Hematopoietic multipotent progenitor cell treated with erythropoietin and hydrocortisone succinate and interleukin-3 and kit ligand, for 4 days (in vitro differentiated cells): ENCODE data around the gene CNOT2.

ENCODE experiments used
- DNase-seq: peaks from one replicate; pipeline ENCODE4 v3.0.0-alpha.2; 2015

Gene CNOT2

DNA sequence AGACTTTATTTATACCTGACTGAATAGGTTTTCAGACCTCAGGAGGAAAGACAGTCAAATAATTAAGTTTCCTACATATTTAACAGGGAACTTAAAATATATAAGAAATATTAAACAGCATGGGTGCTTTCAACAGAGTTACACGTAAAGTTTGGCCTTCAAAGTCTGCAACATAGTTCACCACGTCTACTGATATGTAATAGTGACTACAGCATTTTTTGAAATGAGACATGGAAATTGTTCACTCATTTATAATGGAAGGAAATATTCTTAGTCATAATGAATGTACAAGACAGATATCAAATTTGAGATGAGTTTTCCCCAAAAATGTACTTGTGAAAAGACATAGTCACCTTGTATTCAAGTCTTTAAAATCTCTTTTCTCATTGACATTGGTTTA, 66.1 kb downstream of the CNOT2 start:
- no peak for DNase-seq

DNA sequence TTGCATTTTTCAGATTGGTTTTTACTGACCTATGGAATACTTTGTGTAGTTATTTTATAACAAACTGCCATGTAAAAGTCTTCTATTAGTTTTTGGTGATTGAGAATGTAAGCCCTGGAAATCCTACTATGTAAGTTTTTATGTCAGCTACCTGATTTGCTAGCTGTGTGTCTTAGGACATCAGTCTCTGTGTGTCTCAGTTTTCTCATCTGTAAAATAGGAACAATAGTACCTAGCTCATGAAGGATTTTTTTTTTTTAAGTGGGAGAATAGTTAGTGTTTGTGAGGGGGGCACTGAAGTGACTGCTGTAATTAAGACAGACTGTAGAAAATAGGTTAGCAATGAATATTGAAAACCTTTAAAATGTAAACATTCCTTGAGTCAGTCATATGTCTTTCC, 70.9 kb downstream of the CNOT2 start:
- no peak for DNase-seq

DNA sequence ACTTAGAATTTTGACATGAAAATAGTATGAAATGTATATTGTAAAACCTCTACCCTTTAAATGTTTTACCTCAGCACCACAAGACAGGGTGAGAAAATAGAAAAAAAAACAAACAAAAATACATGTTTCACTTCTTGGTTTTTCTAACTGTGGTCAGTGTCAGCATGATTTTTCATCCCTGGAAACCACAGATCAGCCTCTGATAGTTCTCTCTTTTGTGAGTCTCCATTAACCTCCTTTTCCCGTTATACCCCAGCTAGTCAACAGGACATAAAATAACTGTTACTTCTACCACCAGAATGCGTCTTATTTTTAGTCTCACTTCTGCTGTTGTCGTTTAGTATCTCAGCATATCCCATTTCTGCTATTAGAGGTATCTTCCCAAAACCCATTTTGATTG, 74.5 kb downstream of the CNOT2 start:
- DNase-seq, result peak; percentile 71

DNA sequence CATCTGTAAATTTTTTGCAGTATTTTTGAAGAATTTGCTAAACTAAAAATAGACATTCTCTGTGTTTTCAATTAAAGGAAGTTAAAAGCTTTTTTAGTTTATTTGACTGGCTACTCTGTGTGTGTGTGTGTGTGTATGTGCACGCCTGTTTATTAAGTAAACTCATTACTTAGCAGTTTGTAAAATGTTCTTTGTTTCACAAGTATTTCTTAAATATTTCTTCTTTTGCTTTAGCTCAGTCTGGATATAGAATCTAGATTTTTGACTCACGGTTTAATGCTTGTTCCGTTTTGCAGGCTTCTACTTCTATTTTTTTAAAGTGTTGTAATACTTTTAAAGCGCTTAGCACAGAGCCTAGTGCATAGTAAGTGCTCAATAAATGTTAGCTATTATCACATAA, 76.4 kb downstream of the CNOT2 start:
- peak; percentile 7 for DNase-seq

DNA sequence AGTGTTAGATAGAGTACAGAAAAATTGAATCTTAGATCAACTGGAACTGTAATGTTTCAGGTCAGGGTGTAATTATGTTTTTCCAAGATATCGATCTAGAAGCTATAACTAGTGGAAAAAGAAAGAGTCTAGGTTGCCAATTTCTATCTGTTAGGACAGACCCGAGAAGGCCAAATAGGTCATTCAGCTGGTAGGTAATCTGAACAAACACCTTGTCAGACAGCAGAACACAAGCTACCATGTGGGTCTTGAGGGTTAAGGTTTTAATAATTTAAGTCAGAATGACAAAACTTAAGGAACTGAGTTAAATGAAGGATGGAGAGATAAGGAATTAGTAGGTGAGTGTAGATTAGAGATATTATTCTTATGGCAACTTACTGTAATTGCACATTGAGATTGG, 78.0 kb downstream of the CNOT2 start:
- peak; percentile 32 for DNase-seq

DNA sequence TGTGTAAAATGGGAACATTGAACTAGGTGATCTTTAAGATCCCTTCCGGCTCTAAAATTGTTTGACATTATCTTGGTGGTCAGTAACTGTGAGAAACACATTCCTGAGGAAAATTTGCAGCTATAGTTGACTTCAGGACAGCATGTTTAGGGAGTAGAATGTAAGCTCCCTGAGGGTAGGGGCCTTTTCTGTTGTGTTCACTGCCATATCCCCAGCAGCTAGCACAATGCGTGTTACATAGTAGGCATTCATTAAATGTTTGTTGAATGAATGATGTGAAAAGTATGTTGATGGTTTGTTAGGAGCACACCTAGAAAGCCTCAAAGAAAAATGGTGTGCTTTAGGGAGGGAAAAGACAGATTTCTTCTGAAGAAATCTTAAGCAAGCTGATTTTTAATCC, 84.3 kb downstream of the CNOT2 start:
- DNase-seq, result no peak

DNA sequence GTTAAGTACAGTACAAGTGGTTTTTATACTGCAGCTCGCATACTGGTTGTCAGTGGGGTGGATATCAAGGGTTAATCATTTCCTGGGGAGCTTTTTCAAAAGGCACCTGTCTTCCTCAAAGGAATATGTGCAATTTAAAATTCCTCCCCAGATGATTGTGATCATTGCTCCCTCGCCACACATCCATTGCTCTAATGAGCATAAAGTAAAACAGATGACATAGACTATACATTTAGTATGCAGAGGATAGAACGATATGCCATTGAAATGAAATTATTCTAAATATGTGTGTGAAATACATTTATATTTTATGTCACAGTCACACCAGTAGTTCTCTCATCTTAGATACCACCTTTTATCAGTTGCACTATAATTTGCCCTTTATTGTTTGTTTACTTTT, 86.5 kb downstream of the CNOT2 start:
- no peak for DNase-seq

DNA sequence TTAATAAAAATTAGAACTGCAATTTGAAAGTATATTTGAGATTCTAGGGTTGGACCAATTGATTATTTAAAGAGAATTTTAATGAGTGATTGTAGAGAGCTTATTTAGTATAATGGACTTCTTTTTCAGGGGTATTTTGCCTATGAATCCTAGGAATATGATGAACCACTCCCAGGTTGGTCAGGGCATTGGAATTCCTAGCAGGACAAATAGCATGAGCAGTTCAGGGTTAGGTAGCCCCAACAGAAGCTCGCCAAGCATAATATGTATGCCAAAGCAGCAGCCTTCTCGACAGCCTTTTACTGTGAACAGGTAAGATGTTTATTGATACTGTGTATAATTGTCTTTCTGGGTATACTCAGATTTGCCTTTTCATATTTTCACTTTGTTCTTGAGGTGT, 86.9 kb downstream of the CNOT2 start:
- DNase-seq, result no peak

DNA sequence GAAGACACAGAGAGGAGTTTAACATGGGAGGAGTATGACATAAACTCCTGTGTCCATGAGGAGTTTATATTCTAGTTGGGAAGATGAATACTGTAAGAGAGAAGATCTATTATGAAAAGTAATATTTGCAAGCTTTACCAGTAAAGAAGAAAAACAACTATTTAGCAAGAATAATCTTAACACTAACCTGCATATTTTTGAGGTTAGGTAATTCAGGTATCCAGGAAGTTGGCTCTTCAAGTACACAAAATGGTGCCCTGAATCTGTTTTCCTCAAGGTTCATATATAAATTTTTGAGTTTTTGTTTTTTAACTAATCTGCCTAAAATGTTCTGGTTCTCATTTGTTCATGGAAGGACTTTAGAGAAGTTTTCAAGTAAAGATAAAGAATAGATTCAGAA, 89.0 kb downstream of the CNOT2 start:
- no peak for DNase-seq

DNA sequence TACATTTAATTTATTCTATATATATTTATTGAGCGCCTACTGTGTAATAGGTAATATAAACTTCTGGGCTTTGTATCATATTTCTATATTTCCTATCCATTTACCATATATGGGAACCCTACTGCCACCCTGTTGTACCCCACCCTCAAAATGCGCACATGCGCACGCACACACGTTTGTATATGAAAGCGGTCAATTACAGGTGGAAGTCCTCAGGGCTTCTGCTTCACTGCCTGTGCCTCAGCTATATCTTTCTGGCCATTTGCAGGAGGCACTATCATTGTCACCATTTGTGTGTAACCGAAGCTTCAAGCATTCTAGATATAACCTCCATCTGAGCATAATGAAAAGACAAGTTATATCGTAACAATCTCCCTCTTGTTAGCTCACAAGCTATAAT, 91.5 kb downstream of the CNOT2 start:
- no peak for DNase-seq

DNA sequence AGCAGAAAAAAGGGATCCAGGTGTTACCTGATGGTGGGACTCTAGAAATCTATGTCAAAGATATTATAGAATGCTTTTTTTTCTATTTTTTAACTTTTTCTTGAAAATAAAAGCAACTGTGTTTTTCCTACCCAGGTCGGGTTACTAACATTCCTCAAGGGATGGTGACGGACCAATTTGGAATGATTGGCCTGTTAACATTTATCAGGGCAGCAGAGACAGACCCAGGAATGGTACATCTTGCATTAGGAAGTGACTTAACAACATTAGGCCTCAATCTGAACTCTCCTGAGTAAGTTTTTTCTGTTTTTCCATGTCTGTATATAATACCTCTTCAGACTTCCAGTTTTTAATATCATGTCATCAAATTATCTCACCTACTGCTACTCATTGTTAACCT, 95.3 kb downstream of the CNOT2 start:
- no peak for DNase-seq

DNA sequence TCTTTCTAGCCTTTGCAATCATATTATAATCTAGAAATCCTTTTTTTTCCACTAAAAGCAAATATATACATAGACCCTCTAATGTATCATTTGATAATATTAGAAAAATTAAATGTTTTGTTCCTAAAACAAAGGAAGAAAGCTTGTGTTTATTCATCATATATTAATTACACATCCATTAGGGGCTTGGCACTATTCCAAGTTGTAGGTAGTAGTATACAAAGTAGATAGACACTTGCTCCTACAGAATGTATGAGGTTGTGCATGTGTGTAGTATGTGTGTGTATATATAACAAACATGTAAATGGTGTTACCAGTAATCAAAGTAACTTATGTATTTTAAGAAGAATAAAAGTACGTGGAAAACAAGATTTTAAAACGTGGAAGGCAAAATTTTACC, 107.8 kb downstream of the CNOT2 start:
- no peak for DNase-seq

DNA sequence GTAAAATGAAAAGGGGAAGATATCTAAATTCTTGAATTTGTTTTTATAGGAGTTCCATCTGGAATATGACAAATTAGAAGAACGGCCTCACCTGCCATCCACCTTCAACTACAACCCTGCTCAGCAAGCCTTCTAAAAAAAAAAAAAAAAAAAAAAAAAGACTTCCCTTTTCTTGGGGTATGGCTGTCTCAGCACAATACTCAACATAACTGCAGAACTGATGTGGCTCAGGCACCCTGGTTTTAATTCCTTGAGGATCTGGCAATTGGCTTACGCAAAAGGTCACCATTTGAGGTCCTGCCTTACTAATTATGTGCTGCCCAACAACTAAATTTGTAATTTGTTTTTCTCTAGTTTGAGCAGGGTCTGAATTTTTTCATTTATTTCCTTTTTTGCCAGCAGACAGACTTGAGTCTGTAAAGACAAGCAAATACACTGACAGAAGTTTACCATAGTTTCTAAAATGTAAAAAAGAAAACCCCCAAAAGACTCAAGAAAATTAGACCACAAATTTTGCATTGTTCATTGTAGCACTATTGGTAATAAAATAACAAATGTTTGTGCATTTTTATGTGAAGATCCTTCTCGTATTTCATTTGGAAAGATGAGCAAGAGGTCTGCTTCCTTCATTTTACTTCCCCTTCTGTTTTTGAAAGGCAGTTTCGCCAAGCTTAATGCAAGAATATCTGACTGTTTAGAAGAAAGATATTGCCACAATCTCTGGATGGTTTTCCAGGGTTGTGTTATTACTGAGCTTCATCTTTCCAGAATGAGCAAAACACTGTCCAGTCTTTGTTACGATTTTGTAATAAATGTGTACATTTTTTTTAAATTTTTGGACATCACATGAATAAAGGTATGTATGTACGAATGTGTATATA, 110.8 kb downstream of the CNOT2 start:
- peak; percentile 18 for DNase-seq

DNA sequence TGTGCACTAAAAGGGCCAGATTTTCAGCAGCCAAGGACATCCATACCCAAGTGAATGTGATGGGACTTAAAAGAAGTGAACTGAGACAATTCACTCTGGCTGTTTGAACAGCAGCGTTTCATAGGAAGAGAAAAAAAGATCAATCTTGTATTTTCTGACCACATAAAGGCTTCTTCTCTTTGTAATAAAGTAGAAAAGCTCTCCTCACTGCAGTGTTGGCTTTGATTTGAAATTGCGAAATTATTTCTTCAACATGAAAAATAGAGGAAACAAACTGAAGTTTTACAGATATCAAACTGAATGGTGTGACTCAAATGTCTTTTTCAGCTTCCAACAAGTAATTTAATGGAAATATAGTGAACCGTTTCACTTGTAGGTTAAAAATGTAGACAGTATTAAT, 111.6 kb downstream of the CNOT2 start:
- DNase-seq, result peak; percentile 25

DNA sequence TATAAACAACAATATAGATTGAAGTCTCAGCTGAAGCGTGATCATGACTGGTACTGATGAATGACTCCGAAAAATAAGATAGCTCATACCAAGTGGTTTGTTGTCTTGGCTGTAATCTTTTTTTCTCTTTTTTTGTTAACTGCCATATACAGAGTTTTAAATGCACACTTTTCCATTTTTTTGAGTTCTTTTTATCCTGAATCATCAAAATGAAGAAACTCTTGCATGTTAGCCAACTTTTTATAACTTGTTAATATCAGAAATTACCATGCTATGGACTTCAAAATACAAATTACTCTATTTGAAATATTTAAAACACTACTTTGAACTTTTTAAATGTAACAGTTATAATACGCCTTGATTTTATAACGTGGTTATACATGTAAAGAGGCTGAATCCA, 112.7 kb downstream of the CNOT2 start:
- DNase-seq, result no peak

DNA sequence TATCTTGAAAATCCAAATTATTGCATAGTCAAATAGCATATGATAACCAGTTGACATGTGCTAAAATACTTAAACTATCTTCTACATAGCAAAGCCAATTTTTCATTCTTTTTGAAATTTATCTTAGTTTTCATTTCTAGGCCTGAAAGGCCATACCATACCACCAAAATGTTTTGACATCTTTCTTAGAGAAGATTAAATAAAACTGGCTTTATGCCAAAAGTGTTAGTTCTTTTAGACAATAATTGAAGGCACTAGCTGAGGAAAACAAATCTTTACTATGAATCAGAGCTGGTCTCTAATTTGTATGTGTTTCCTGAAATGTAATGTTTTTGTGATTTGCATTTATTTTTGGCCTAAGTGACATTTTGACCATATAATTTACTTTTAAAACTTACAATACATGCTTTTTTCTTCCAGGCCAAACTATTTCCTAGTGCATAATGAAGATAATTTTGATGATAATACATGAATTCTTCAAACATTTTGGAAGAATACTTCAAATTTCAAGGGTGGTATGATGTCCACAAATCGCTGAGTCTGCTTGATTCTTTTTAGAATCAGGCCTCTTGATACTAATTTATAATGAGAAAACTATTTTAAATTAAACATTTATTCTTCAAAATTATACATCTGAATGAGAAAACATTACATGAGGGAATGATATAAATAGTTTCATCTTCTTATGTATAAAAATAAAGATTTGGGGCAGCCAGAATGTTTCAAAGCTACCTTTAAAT, 116.4 kb downstream of the CNOT2 start:
- no peak for DNase-seq

DNA sequence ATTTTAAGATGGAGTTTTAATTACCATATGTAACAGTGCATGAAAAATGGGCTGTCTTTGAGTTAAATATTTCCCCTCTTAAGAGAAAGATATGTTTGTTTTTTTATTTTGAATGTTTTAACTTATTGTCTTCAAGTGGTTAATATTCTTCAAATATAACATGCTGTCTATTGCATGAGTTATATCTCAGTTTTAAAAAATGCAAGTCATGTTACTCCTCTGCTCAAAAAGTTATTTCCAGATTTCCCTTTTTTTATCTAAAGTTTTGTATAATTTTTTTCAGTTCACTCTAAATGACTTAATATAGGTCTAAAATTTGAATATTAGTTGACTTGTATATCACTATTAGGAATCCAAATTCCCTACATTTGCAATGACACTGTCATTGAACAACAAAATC, 117.0 kb downstream of the CNOT2 start:
- no peak for DNase-seq

DNA sequence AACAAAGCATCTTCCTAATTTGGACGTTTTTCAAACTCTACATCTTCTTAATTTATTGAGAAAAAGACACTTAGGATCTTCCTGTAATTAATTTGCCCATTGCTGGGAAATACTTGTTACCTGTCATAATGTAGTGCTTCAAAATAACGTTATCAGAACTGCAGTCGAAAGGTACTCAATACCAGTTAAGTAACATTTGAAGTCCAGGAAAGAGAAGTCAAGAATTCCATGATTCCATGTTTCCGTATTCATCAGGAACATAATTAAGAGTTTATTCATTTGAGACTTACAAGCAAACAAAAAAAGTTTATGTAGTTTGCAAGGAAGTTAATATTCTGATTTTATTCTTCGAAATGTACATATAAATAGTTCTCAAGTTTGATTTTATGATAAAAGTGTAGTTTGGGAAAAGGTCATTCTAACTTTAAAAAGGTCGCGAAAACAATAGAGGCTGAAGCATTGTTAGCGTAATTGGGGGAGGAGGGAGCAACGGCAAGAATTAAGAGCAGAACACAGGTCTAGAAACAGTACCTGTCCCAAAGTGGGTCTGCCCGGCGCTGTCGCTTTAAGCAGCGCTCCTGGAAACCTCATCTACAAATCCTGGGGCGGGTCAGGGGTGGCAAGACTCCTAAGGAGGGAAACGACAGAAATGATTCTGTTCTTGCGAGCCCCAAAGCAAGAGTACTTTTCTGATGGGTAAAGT, 121.6 kb downstream of the CNOT2 start:
- peak; percentile 15 for DNase-seq

DNA sequence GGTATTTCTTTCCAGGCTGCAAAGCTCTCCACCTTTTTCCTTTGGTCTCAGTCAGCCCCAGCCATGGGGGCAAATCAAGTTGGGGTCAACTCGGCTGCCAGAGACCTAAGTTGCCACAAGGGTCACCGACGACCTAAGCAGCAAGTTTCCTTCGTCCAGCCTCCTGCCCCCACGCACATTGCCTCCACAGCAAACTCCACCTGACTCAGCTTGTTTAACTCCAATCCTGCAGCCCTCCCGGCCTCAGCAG, 122.1 kb downstream of the CNOT2 start:
- DNase-seq, result no peak

DNA sequence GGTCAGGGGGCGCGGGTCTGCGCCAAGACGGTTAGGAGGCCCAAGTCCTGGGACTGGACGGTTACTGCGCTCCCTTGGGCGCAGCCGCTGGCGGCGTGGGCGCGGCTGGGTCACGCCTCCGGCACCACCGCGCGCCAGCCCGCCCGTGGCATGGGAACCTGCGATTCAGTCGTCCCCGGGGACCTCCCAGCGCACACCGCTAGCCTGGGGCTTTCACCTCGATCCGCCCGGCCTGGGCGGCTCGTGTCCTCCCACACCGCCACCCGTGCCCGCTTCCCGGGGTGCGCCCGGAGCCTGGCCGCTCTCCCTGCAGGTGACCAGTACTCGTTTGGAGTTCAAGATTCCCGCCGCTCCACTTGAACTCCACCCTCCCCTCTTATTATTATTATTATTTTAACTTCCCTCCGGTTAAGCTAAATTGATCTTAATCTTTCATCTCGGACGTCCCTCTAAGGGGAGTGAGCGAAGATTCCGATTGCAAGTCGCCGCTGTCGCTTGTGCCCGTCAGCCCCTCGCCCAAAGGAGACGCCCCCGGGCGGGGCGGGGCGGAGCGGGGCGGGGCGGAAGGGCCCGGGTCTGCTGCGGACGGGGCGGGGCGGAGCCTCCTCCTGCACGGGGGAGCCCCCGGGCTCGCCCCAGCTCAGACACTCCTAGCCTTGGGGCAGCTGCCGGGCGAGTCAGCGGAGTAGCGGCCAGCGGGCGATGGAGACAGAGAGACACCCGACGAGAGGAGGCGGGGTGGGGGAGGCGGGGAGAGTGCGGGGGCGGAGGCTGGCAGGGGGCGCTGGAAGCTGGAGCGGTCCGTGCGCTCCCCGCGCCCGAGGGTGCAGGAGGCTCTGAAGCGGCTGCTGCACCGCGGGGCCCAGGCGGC, 122.7 kb downstream of the CNOT2 start, which contains the start of gene KCNMB4:
Gene KCNMB4, plus strand, starts transcription at position 643 of the 871 bp plus-strand sequence. CDS start 445 bp downstream, outside the sequence.
- DNase-seq, result peak; percentile 60

DNA sequence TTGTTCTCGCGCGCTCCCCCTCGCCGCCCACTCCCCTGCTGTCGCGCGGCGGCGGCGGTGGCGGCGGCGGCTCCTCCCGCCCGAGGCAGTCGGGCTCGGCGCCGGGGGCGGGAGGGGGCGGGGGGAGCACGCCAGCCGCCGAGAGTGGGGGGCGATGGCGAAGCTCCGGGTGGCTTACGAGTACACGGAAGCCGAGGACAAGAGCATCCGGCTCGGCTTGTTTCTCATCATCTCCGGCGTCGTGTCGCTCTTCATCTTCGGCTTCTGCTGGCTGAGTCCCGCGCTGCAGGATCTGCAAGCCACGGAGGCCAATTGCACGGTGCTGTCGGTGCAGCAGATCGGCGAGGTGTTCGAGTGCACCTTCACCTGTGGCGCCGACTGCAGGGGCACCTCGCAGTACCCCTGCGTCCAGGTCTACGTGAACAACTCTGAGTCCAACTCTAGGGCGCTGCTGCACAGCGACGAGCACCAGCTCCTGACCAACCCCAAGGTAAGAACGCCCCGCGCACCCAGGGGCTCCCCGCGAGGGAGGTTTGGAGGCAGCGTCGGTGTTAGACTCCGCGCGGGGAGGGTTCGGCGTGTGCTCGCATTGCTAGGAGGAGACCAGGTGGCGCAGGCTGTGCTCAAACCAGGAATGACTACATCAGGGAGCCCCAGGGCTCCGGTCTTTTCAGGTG, 123.5 kb downstream of the CNOT2 start:
- peak; percentile 66 for DNase-seq
